Left colon (tissue), 2 donors: ENCODE results near the gene CYS1. TPM values are rescaled to one million over a fixed set of nuclear protein-coding genes. Genes with fewer than 3 reads are reported as not detected.
"Not testable (repeated sequence)": the region's sequence is repeated elsewhere in the genome, so short reads cannot be mapped to it uniquely, and the experiment has no call there.

Source experiments
- ATAC-seq: fragments of 200-7000 bp; cut with Tn5 transposase; one replicate; pipeline ENCODE4 v1.9.1; 2020; ENCODE audit warnings: mild to moderate bottlenecking, moderate library complexity
- DNase-seq, 2 donors: peaks; one replicate each; pipeline ENCODE4 v3.0.0-alpha.2; 2020
- intact Hi-C, 2 donors: fragments of 100-400 bp; cut with DNase I in 1 of 2; cut with micrococcal nuclease in 1 of 2; formaldehyde crosslinking; loops; one replicate each; pipeline versions ENCODE4 v1.11.2 to v1.14.0; 2022; cut with DNase I, micrococcal nuclease
- total RNA-seq, 2 donors: library from RNA; stranded (reverse); fragmentation: NEBNext Ultra II Directional; extraction: Animal tissue kit (Norgen Biotek cat#: 25700); gene quantifications; one replicate each; pipeline ENCODE4 v1.2.1, GENCODE V29; 2021
- donor health status: DM: no; HTN: no; CAD: no.
- donor health status: DM: yes; HTN: yes; CAD: no.

The CYS1 gene
- total RNA-seq, 2 donors from 2014 or later: 0.37 to 1.6 TPM

DNA sequence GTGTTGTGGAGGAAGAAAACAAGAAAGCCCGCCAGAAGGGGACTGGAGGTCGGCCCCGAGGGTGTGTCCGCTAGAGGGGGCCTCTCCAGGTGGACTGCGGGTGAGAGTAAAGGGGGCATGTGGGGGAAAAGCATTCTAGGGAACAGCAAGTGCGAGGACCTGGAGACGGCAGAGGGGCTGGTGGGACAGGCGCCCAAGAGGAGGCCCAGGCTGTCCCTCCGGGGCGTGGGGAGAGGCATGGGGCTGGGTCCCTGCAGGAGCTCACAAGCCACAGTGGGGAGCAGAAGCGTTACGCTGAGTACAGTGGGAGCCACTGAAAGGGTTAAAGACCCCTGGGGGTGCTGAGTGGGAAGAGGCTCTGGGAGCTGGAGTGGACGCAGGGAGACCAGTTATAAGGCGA, 38.5 kb downstream of the CYS1 start:
- ATAC-seq (no peak), DNase-seq (no peak)
- intact Hi-C loops: loop anchor here in 1 of 2 donors (10.0 kb wide), 1 partner anchor 227 kb away; no protein-coding TSS in a partner anchor

DNA sequence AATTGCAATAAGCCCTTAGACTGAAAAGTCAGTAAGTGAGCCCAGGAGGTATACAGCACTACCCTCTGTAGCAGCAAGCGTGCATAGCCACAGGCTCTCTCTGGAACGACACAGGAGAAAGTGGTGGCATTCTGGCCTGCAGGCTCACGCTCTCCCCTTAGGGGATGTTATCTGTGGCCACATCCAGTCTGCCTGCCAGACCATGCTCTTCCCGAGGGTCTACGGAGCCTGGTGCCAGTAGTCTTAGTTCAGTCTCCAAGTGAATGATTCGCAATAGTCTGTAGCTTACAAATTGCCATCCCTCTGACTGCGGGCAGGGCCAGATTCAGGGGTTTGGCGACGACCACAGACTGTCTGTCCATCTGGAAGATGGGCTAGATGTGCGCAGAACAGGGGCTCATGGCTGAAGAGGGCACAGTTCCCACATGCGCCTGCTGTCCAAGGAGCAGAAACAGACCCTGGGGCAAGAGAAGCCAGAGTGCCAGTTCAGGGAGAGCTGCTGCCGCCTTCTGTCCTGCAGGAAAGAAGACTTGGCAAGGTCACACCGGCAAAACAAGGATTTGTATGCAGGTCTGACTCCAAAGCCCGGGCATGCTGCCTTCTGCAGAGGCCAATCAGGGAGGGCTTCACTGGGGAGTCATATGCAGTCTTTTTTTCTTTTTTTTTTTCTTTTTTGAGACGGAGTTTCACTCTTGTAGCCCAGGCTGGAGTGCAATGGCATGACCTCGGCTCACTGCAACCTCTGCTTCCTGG, 40.4 kb downstream of the CYS1 start:
- DNase-seq (peak in 1 of 2 donors; percentile 65), ATAC-seq (no peak)
- intact Hi-C loops: loop anchor here in 1 of 2 donors (10.0 kb wide), 1 partner anchor 225 kb away; no protein-coding TSS in a partner anchor

DNA sequence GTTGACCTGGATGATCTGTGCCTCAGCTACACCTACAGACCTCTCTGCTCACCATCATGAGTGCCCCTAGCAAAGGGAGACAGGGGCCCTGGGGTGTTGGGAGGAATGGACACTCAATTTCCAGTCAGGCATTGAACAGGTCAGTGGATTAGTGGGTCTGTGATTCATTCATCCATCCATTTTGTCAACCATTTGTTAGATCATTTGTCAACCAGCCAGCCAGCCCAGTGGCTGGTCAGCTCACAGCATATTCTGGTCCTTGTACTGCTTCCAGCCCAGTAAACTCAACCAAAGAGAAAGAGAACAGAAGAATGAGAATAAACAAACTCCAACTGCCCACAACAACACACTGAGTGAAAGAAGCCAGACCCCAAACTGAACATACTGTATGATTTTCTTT, 41.5 kb downstream of the CYS1 start:
- intact Hi-C loops: no loop called here
- DNase-seq (no peak), ATAC-seq (no peak)

DNA sequence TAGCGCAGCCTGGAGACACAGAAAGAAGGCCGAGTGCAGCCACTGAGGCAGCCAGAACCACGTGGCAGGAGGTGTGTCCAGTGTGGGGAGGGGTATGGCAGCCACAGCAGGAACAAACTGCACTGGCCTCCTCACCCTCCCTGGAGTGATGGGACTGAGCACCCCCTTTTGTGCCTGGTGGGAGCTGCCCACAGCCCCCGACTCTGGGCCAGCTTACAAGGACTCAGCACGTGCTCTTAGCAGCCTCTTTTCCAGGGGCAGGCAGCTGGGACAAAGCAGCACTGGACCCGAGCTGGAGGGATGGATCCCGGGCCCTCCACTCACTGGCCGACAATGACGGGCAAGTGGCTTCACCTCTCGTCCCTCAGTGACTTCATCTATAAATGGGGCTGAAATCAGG, 42.1 kb downstream of the CYS1 start:
- DNase-seq (no peak), ATAC-seq (no peak)
- intact Hi-C loops: no loop called here

DNA sequence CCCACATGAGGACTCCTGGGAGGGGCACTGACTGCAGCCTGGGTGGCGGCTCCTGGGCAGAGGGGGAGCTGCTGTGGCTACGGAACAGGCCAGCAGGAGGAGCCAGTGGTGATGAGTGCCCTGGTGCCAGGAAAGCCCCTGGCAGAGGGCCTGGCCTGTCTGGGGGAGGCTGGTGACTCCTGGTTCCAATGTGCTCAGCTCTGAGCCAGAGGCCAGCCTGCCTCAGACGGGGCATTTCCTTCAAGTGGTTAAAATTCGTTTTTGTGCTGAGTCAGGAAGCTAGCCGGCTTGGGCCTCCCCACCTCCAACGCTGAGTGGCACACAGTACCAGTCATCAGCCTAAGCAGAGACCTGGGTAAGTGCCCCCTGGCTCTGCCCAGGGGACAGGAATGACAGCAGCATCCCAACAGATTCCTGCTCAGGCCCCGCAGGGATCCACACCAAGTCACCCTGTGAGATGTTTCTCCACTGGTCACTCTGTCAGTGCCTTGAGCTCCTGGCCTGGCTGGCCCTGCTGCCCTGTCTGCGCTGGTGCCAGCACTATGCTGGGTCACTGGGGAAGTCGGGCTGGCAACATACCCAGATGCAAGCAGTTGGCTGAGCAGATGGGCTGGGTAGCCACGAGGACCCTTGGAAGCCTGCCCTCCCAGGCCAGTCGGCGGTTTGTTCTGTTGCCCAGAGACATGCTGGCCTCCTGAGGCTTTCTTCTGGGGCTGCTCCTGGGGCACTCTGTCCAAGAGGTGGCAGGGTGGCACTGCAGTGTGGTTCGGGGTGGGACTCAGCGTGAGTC, 43.9 kb downstream of the CYS1 start:
- intact Hi-C loops: no loop called here
- ATAC-seq: peak; percentile 68
- peak; percentile 52 to 63 for DNase-seq

DNA sequence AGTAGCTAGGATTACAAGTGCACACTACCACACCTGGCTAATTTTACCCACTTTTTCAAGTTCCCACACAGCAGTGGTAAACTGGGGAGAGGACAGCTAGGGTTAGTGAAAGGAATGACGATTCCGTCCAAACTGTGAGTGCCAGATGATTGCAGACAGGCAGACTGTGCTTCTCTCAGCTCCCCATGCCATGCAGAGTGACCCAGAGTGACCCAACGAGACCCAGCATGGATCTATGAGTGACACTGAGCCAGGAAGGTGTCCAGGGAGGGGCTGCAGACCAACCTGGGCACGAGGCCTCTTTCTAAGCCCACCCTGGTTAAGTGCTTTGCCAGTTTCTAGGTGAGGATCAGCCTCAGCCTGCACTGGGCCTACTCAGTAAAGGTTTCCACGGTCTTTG, 44.6 kb downstream of the CYS1 start:
- ATAC-seq: no peak
- intact Hi-C loops: no loop called here
- DNase-seq: no peak

DNA sequence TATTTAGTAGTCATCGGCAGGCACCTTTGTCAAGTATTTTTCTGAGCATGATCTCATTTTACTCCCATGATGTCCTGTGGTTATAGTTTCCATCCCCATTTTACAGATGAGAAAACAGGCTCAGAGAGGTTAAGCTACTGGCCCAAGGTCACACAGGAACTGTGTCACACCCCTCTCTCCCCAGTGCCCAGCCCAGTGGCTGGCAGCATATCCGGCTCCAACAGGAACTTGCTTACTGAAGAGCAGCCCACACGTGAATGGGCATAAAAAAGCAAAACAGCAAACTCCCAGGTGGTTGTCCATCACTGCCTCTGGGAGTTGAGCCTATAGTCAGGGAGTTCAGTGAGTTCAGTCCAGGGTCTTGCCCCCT, 45.2 kb downstream of the CYS1 start:
- no peak for DNase-seq
- no peak for ATAC-seq
- intact Hi-C loops: no loop called here

DNA sequence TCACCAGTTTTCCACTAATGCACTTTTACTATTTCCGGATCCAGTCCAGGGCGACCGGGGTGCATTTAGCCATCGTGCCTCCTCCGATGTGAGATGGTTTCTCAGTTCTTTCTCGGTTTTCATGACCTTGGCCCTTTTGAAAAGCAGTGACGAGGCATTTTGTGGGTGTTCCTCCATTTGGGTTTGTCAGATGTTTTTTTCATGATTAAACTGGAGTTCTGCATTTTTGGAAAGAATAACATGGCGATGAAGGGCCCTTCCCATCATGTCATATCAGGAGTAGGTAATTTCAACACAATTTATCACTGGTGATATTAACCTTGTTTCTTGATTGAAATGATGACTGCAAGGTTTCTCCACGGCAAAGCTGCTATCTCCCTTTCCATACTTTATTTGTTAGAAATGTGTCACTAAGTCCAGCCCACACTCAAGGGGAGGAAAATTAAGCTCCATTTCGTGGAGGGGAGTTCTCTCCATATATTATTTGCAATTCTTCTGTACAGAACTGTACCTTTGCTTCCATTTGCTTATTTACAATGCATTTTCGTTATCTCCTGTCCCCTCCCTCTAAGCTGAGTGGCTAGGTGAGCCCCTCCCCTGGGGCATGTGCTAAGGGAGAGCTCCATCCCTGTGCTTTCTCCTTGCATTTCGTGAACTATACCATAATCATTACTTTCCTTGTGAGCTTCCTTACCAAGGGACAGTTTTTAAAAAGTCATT, 45.7 kb downstream of the CYS1 start:
- intact Hi-C loops: no loop called here

DNA sequence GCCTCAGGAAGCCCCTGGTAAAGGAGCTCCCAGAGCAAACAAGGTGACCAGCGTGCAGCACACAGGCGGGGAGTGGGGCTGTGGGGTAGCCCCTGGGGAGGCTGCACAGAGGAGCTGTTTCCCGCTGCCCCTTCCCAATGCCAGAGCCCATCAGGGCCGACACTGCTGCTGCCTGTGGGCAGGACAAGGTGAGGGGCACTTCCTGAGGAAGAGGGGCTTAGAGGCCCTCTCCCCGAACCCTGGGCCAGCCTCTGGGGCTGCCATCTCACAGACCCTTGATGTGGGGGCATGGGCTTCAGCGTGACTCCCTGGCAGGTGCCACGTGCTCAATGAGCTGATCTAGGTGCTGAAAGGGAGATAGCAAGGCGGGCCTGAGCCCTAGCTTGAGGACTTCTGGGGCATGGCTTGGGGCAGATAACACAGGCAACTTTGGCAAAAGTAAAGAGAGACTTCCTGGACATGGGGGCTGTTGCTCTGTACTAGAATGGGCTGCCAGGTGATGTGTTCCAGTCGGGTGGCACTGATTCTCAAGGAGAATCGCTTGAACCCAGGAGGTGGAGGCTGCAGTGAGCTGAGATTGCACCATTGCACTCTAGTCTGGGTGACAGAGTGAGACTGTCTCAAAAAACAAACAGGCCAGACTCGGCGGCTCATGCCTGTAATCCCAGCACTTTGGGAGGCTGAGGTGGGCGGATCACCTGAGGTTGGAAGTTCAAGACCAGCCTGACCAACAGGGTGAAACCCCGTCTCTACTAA, 46.8 kb downstream of the CYS1 start:
- DNase-seq: no peak
- intact Hi-C loops: no loop called here
- no peak for ATAC-seq

More for the DNA sequence above, 45.7 kb downstream of the CYS1 start:
- ATAC-seq: no peak
- no peak for DNase-seq

DNA sequence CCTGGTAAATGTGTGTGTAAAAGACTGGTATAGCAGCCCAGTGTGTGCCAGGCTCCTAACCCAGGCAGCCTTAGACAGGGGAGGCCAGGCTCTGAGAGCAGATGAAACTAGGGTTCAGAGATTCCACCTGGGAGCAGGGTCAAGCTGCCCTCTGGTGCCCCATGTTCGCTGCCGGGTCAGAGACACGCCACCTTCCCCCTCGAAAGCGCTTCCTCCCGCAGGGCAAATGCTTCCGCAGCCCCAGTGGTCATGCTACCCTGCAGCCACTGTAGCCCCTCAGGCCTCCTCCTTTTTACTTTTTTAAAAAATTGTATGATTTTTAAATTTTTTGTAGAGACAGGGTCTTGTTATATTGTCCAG, 47.5 kb downstream of the CYS1 start:
- ATAC-seq: no peak
- intact Hi-C loops: no loop called here
- DNase-seq: no peak

DNA sequence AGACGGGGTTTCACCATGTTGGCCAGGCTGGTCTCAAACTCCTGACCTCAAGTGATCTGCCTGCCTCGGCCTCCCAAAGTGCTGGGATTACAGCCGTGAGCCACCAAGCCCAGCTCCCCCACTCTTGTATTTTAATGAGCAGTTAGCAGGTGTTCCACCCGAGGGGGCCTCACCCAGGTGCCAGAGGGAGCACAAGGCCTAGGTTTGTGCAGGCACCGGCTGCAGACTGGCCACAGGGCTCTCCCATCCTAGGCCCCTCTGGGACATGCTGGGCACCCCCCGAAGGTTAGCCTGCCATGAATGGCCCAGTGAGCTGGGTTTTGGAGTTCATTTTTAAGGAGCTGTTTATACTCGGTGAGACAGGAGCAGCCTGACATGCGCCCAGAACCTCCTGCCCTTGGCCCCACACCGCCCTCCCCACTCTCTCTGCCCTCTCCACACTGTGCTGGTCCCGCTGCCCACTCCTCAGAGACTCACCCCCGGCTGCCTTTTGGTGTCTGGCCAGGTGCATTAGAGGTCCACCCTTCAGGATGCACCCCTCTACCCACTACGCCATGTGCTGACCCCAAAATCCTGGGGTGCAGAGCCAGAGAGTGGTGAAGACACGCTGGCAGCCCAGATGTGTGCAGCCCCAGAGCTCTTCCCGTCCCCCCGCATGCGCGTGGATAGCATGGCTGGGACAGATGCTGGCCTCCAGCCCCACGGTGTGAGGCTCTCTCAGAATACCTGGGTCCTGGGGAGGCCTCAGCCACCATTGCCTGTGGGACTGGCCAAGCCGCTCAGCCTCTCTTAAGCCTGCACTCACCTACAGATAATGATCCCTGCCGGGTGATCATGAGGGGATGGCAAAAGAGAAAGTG, 48.1 kb downstream of the CYS1 start:
- intact Hi-C loops: no loop called here
- no peak for DNase-seq
- no peak for ATAC-seq

DNA sequence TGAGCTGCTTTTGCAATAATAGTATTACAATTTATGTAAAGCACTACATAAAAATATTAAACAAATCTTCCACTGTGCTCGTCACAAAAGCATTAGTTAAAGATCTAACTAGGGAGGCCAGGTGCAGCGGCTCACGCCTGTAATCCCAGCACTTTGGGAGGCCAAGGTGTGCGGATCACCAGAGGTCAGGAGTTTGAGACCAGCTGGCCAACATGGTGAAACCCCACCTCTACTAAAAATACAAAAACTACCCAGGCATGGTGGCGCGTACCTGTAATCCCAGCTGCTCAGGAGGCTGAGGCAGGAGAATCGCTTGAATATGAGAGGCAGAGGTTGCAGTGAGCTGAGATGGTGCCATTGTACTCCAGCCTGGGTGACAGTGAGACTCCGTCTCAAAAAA, 49.4 kb downstream of the CYS1 start:
- ATAC-seq, intact Hi-C loops, DNase-seq: not testable (repeated sequence)

DNA sequence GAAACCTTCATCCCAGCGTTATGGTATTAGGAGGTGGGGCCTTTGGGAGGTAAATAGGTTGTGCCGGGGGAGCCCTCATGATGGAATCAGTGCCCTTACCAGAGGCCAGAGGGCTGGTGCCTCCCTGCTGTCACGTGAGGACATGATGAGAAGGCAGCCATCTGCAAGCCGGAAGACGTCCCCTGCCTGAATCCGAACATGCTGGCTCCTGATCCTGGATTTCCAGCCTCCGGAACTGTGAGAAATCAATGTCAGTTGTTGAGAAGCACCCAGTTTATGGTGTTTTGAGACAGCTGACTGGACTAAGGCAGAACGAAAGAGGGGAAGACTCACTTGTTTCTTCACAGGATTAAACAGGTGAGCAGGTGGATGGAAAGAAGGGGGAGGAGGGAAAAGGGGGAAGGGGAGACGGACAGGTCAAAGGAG, 49.9 kb downstream of the CYS1 start:
- peak; percentile 48 to 69 for DNase-seq
- intact Hi-C loops: no loop called here
- ATAC-seq: peak; percentile 67

DNA sequence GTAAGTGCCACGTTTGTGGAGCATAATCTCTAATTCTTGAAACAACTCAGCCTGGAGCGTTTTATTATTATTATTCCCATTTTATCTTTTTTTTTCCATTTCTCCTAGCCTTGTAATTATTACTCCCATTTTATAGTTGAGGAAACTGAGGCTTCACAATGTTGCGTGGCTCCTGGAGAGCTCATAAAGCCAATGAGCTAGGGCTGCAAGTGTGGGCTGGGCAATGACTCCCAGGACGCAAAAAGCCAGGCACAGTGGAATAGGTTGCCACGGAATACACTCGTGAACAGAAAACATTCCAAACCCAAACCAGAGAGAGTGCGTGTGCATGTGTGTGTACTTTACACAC, 50.4 kb downstream of the CYS1 start:
- ATAC-seq (no peak), DNase-seq (no peak)
- intact Hi-C loops: no loop called here

DNA sequence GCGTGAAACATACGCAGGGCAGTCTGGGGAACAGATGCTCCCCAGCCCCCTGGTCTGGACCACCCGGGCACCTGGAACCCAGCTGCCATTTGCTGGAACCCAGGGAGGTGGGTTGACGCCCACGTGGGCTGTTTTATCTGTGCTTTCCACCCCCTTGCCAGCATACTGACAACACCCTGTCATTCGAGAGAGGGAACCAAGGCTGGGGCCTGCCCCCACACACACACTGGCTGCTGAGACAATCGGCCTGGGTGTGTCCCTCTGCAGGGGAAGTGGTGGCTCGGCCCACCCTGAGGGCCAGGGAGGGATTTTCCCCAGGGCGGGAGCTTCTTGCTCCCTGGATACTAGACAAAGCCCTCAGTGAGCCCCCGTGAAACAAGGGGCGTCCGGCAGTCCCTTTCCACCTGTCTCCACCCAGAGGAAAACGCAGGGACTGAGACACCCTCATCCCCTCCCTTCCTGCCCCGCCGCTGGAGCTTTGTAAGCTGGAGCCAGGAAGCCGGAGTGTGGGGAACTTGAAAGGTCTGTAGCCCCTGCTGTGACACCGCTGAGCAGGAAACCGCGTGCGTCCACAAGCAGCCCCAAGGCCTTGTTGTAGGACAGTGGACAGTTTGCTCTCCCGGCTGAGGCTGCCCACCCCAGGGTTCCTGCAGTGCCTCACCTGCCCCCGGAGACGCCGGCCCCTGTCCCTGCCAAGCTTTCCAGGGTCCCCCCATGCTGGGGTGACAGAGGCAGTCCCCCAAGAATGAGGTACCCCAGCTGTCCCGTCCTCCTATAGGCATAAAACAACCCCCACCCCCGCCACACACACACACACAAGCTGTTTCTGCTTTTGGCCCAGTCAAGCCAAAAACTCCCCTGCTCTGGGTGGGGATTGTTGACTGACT, 51.0 kb downstream of the CYS1 start:
- ATAC-seq: peak; percentile 83
- intact Hi-C loops: no loop called here
- DNase-seq: peak; percentile 63 to 72

DNA sequence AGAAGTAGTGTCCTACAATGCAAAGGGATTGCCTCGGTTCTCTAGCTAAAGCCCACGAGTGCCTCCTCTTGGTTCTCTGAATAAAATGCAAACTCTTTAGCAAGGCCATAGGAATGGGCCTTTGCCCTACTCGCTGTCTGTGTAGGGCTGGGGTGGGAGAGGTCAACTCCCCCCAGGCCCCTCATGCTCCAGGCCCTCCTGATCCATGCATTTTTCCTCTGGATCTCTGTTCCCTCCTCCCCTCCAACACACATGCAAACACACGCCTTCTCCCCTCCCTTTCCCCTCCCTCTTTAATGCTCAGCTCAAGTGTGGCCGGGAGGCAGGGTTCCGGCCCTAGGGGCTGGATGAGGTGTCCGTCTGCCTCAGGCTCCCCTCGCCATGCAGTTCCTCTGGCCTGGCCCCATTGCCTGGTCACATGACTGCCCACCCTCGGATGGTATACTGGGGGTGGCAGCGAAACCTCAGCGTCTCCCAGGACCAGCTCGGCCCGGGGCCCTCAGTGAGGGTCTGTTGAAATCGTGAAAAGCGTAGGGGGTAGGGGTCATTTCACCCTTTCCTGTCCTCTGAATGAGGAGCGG, 51.7 kb downstream of the CYS1 start:
- no peak for DNase-seq
- no peak for ATAC-seq
- intact Hi-C loops: no loop called here
